Body of pancreas (tissue), 4 donors: ENCODE data around the gene NIPSNAP3A. TPM values are rescaled to one million over a fixed set of nuclear protein-coding genes. Genes with fewer than 3 reads are reported as not detected.
"Not testable (repeated sequence)": the region's sequence is repeated elsewhere in the genome, so short reads cannot be mapped to it uniquely, and the experiment has no call there.

Source experiments
- ATAC-seq: fragments of 150-250 bp; one replicate; pipeline ENCODE4 v1.9.1; 2016
- DNase-seq, 4 donors: peaks; one replicate each; pipeline ENCODE4 v3.0.0-alpha.2; 2019
- H3K27ac ChIP-seq, 4 donors: fragments of 200-600 bp; sonication (generic); 1 replicate in 3 of 4; 2 replicates in 1 of 4; pipeline versions ENCODE4 v1.5.1 to v1.6.1; 2016 to 2019; ENCODE audit warnings: mild to moderate bottlenecking in 1 of 4, mixed read lengths in 1 of 4, moderate library complexity in 1 of 4
- H3K27me3 ChIP-seq, 2 donors: fragments of 200-600 bp; sonication (generic); one replicate each; pipeline ENCODE4 v1.6.0; 2016; ENCODE audit warnings: mild to moderate bottlenecking in 1 of 2
- H3K36me3 ChIP-seq, 2 donors: fragments of 200-600 bp; sonication (generic); replicated peaks in 1 of 2; 2 replicates each; pipeline ENCODE4 v1.5.1; 2016; ENCODE audit warnings: low read depth in 2 of 2; ENCODE audit not compliant: insufficient read depth in 1 of 2
- H3K4me1 ChIP-seq: fragments of 200-600 bp; sonication (generic); one replicate; pipeline ENCODE4 v1.6.0; 2016
- H3K4me3 ChIP-seq, 2 donors: fragments of 200-600 bp; sonication (generic); 1 replicate in 1 of 2; 2 replicates in 1 of 2; pipeline ENCODE4 v1.5.1; 2016 to 2019
- H3K9me3 ChIP-seq, 3 donors: fragments of 200-600 bp; sonication (generic); 1 replicate in 2 of 3; 2 replicates in 1 of 3; pipeline ENCODE4 v1.5.1; 2016
- POLR2A ChIP-seq, 3 donors: fragments of 450-650 bp; IDR thresholded peaks; one replicate each; pipeline ENCODE4 v1.6.1; 2016; ENCODE audit warnings: antibody characterized with exemption in 3 of 3, mild to moderate bottlenecking in 2 of 3
- WGBS, 2 donors: methylation state at CpG; one replicate each; pipeline ENCODE4 v1.1.5; 2017; 5-methylcytosine and 5-hydroxymethylcytosine counted together
- intact Hi-C: fragments of 100-400 bp; cut with DNase I; formaldehyde crosslinking; loops from one replicate; pipeline ENCODE4 v1.15.1; 2023
- total RNA-seq, 2 donors: library from RNA; depleted of rRNA; stranded (reverse); fragments of >200 nt; gene quantifications; one replicate each; pipeline ENCODE4 v1.1.0, GENCODE V29; 2016
- TF ChIP-seq, protein P1 (sequence below), 7 experiments: fragments of 450-650 bp in 4 of 7; fragments of 200-600 bp in 3 of 7; sonication (generic) in 3 of 7; IDR thresholded peaks; one replicate each; pipeline ENCODE4 v1.5.1; 2016 to 2019; ENCODE audit warnings: antibody characterized with exemption in 7 of 7

The NIPSNAP3A gene
- 10 to 100 TPM; 12.5 to 15.2 TPM for total RNA-seq

DNA sequence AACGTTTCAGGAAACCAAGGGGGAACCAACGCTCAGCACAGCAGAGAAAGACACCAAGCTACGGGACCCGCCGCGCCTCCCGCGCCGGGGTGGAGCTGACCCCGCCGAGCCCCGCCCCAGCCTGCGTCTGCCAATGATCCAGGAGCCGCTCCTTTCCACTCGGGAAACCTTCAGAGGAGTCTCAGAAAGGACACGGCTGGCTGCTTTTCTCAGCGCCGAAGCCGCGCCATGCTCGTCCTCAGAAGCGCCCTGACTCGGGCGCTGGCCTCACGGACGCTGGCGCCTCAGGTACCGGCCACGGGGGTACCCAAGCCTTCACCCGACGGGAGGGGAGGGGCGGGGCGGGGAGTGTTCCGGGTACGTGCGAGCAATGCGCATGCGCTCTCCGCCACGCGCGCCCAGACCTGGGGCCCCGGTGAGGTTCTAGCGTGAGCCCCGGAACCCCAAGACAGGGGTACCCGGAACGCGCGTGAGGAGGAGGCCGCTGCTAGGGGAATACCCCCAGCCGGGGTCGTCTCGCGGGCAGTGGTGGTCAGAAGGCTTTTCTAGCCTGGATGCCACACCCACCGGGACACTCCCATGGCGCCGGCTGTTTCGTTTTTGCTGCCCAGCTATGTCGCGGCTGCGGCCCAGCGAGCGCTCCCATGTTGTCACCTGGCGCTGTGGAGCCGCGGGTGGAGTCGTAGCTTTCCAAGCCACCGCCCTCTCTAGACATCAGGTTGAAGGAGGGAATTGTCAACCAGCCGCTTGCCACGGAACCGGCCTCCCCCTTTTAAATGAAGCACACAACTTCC, at the start of gene NIPSNAP3A:
Gene NIPSNAP3A (plus strand): TSS at position 119 of the 794 bp plus-strand sequence. CDS start 110 bp downstream, at position 229.
- WGBS, 2 donors: 0% methylated on average over 23 to 70 of the region's 71 CpGs
- peak within 1 kb of the TSS; percentile 58 to 69 for H3K4me3 ChIP-seq
- H3K36me3 ChIP-seq: peaks cover 0 to 2% of the 10 kb centered on the region in 2 donors
- peak; percentile 89 for ATAC-seq
- H3K27me3 ChIP-seq: no peaks in the 10 kb centered on the region
- peak; percentile 83 to 88 (median 86) for DNase-seq
- peaks cover 5% of the 10 kb centered on the region for H3K4me1 ChIP-seq
- TF ChIP-seq POLR2A (IDR thresholded peaks at IDR 0.05): peak; percentile 60 to 74 (median 74)
- TF ChIP-seq, protein P1, sequence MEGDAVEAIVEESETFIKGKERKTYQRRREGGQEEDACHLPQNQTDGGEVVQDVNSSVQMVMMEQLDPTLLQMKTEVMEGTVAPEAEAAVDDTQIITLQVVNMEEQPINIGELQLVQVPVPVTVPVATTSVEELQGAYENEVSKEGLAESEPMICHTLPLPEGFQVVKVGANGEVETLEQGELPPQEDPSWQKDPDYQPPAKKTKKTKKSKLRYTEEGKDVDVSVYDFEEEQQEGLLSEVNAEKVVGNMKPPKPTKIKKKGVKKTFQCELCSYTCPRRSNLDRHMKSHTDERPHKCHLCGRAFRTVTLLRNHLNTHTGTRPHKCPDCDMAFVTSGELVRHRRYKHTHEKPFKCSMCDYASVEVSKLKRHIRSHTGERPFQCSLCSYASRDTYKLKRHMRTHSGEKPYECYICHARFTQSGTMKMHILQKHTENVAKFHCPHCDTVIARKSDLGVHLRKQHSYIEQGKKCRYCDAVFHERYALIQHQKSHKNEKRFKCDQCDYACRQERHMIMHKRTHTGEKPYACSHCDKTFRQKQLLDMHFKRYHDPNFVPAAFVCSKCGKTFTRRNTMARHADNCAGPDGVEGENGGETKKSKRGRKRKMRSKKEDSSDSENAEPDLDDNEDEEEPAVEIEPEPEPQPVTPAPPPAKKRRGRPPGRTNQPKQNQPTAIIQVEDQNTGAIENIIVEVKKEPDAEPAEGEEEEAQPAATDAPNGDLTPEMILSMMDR (IDR thresholded peaks at IDR 0.05): no peak
- intact Hi-C loops: no loop called here
- H3K9me3 ChIP-seq: no peaks in the 10 kb centered on the region
- peak within 1 kb of the TSS; percentile 84 to 94 (median 88) for H3K27ac ChIP-seq

DNA sequence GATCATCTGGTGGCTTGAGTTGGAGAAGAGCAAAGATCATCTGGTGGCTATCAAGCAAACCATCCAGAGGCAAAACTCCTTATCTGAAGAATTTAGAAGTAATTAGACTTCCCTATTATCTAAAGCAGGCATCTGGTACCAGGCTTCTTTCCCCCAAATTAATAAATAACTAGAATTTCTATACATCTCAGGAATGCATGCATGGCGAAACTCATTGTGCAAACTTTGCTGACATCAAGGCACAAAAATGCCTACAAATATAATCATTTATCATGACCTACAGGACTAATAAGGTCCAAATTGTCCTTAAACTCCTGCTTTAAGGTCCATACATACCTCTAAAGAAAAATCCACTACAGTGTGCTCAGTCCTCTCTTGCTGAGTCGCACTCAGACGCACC, 47.2 kb upstream of the NIPSNAP3A start:
- DNase-seq (no peak), ATAC-seq (no peak)
- H3K36me3 ChIP-seq: no peaks in the 10 kb centered on the region
- WGBS, 2 donors: 90 to 92% methylated on average over 3 of the region's 3 CpGs
- H3K9me3 ChIP-seq: no peaks in the 10 kb centered on the region
- no peaks in the 10 kb centered on the region for H3K27me3 ChIP-seq
- no peak overlapping the region for H3K27ac ChIP-seq
- H3K4me1 ChIP-seq: no peaks in the 10 kb centered on the region
- intact Hi-C loops: no loop called here
- TF ChIP-seq, protein P1 (IDR thresholded peaks at IDR 0.05): no peak
- no peak for TF ChIP-seq POLR2A (IDR thresholded peaks at IDR 0.05)
- H3K4me3 ChIP-seq: no peak overlapping the region

DNA sequence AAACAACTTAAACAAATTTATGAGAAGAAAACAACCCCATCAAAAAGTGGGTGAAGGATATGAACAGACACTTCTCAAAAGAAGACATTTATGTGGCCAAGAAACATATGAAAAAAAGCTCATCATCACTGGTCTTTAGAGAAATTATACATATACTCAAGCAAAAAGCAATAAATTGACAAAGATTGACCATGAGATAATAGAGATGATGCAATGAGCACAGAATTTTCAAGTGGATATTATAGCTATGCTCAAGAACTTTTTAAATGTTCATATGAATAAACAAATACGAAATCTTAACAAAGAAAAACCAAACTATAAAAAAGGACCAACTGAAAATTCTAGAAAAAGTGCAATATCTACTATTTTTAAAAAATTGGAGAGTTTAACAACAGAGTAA, 38.7 kb upstream of the NIPSNAP3A start:
- ATAC-seq, H3K27me3 ChIP-seq, H3K4me1 ChIP-seq, H3K36me3 ChIP-seq, H3K27ac ChIP-seq, intact Hi-C loops, DNase-seq, H3K4me3 ChIP-seq, H3K9me3 ChIP-seq: not testable (repeated sequence)
- 51 to 64% methylated on average over 1 of the region's 1 CpG for WGBS, 2 donors

DNA sequence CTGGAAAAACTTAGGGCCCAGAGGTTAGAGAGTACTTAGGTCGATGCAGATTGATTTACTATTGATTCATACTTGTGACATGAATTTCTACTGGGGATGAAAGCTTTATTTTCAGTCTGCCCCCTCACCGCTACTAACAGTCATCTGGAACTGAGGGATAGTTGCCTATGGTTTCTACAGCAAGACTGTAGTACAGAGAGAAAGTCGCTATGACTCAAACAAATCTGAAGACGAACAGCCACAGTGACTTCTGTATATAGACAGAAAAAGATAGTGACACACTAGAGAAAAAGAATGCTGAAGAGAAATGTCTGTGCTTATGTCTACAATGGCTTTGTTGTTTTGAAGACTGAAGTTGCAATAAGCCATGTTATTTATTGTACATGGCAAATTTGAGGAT, 35.9 kb upstream of the NIPSNAP3A start:
- H3K27me3 ChIP-seq: no peaks in the 10 kb centered on the region
- H3K4me1 ChIP-seq: no peaks in the 10 kb centered on the region
- H3K27ac ChIP-seq: no peak overlapping the region
- TF ChIP-seq, protein P1 (IDR thresholded peaks at IDR 0.05): no peak
- TF ChIP-seq POLR2A (IDR thresholded peaks at IDR 0.05): no peak
- intact Hi-C loops: no loop called here
- no peak overlapping the region for H3K4me3 ChIP-seq
- no peak for ATAC-seq
- WGBS, 2 donors: 65 to 71% methylated on average over 4 of the region's 4 CpGs
- H3K9me3 ChIP-seq: no peaks in the 10 kb centered on the region
- no peak for DNase-seq
- no peaks in the 10 kb centered on the region for H3K36me3 ChIP-seq

DNA sequence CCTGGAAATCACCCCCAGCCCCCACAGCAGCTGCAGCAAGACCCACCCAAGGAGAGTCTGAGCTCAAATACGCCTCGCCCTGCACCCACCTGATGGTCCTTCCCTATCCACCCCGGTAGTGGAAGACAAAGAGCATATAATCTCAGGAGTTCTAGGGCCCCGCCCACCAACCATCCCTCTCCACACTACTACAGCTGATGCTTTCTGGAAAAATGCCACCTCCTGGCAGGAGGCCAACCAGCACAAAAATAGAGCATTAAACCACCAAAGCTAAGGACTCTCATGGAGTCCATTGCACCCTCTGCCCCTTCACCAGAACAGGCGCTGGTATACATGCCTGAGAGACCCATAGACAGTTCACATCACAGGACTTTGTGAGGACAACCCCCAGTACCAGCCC, 22.5 kb upstream of the NIPSNAP3A start:
- Histone ChIP-seq H3K9me3 (no peaks in the 10 kb centered on the region), H3K36me3 (no peaks in the 10 kb centered on the region), H3K27me3 (no peaks in the 10 kb centered on the region), H3K4me1 (no peaks in the 10 kb centered on the region), H3K27ac (no peak overlapping the region), H3K4me3 (no peak overlapping the region)
- ATAC-seq (no peak), DNase-seq (peak in 1 of 4 donors; percentile 10)
- intact Hi-C loops: no loop called here
- WGBS, 2 donors: 92 to 98% methylated on average over 5 of the region's 5 CpGs
- TF ChIP-seq POLR2A (IDR thresholded peaks at IDR 0.05): no peak
- TF ChIP-seq, protein P1 (IDR thresholded peaks at IDR 0.05): no peak
